HEK293T (cell line): ENCODE measurements around the gene MVB12B.

Experiments
- ARNT ChIP-seq: fragments of 450-650 bp; IDR thresholded peaks from 2 replicates; pipeline ENCODE4 v1.6.1; 2017; ENCODE audit warnings: mild to moderate bottlenecking
- BHLHE40 ChIP-seq: fragments of 450-650 bp; IDR thresholded peaks from 2 replicates; pipeline ENCODE4 v1.6.1; 2016; ENCODE audit warnings: mild to moderate bottlenecking, moderate library complexity, borderline replicate concordance
- CTBP1 ChIP-seq: fragments of 450-650 bp; IDR thresholded peaks from 2 replicates; pipeline ENCODE4 v1.6.1; 2016; ENCODE audit warnings: borderline replicate concordance
- ELF4 ChIP-seq: fragments of 450-650 bp; IDR thresholded peaks from 2 replicates; pipeline ENCODE4 v1.6.1; 2017; ENCODE audit warnings: antibody characterized with exemption
- FOXK2 ChIP-seq: fragments of 450-650 bp; IDR thresholded peaks from 2 replicates; pipeline ENCODE4 v1.6.1; 2016; ENCODE audit warnings: mild to moderate bottlenecking
- FOXM1 ChIP-seq: fragments of 450-650 bp; IDR thresholded peaks from 2 replicates; pipeline ENCODE4 v1.6.1; 2017; ENCODE audit warnings: mild to moderate bottlenecking, borderline replicate concordance
- HDGF ChIP-seq: fragments of 450-650 bp; IDR thresholded peaks from 2 replicates; pipeline ENCODE4 v1.6.1; 2017; ENCODE audit warnings: antibody characterized with exemption, borderline replicate concordance
- L3MBTL2 ChIP-seq: fragments of 450-650 bp; conservative IDR thresholded peaks from 2 replicates; pipeline ENCODE4 v1.6.1; 2016; ENCODE audit warnings: mild to moderate bottlenecking
- NFRKB ChIP-seq: fragments of 450-650 bp; IDR thresholded peaks from 2 replicates; pipeline ENCODE4 v1.6.1; 2016; ENCODE audit warnings: mild to moderate bottlenecking, moderate library complexity
- SP1 ChIP-seq: fragments of 450-650 bp; IDR thresholded peaks from 2 replicates; pipeline ENCODE4 v1.6.1; 2017
- SUZ12 ChIP-seq: fragments of 450-650 bp; IDR thresholded peaks from 2 replicates; pipeline ENCODE4 v1.6.1; 2016; ENCODE audit warnings: mild to moderate bottlenecking
- TARDBP ChIP-seq: fragments of 450-650 bp; IDR thresholded peaks from 2 replicates; pipeline ENCODE4 v1.6.1; 2016
- ZNF384 ChIP-seq: fragments of 450-650 bp; IDR thresholded peaks from 2 replicates; pipeline ENCODE4 v1.6.1; 2016
- TF ChIP-seq, protein P1 (sequence below): fragments of 450-650 bp; IDR thresholded peaks from 2 replicates; pipeline ENCODE4 v1.6.1; 2016

DNA sequence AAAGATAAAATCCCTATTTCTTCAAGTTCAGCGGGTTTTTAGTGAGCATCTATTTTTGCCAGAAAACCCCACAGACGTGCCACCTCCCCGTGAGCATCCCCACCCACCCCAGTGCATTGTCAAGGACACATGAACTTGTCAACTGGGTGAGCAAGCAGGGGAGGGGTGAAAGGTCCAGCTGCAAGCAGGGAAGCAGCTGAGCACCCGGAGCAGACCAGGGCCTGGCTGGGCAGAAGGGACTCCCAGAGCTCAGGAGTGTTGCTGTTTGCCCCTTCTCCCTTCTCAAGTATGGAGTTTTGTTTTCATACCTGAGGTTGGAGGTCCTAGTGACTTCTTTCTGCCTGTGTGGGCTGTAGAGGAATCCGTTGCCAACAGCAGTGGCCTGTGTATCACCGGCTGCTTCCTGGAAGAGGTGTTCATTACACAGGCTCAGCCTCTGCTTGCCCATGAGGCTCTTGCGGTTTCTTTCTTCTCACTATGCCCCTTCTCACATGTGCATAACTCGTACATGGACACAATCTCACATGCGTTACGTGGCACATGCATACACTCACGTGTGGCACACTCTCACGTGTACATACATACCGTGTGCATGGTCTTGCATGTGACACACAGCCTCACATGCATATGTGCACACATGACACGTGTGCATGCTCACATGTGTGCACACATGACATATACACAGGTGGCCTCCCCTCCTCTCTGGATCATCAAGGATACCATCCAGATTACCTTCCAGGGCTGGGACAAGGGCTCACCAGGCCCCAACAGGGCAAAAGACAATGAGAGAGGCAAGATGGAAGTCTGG lies 126.7 kb downstream of the MVB12B start:
- TF ChIP-seq FOXK2 = no peak
- TF ChIP-seq TARDBP = no peak
- TF ChIP-seq FOXM1 = no peak
- TF ChIP-seq SP1 = no peak
- TF ChIP-seq, protein P1, sequence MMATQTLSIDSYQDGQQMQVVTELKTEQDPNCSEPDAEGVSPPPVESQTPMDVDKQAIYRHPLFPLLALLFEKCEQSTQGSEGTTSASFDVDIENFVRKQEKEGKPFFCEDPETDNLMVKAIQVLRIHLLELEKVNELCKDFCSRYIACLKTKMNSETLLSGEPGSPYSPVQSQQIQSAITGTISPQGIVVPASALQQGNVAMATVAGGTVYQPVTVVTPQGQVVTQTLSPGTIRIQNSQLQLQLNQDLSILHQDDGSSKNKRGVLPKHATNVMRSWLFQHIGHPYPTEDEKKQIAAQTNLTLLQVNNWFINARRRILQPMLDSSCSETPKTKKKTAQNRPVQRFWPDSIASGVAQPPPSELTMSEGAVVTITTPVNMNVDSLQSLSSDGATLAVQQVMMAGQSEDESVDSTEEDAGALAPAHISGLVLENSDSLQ = no peak
- no peak for TF ChIP-seq BHLHE40
- TF ChIP-seq HDGF = no peak
- no peak for TF ChIP-seq ARNT
- TF ChIP-seq ZNF384 = no peak
- no peak for TF ChIP-seq SUZ12
- TF ChIP-seq ELF4 = no peak
- TF ChIP-seq CTBP1 = no peak
- TF ChIP-seq L3MBTL2 = no peak
- TF ChIP-seq NFRKB = no peak
